Uterus (tissue), 2 donors: ENCODE data around the gene DCLK2.

ENCODE experiments used
- POLR2A ChIP-seq, 2 donors: fragments of 450-650 bp; IDR thresholded peaks; one replicate each; pipeline ENCODE4 v1.6.1; 2016; ENCODE audit warnings: antibody characterized with exemption in 2 of 2, mild to moderate bottlenecking in 1 of 2, moderate library complexity in 1 of 2
- TF ChIP-seq, protein P1 (sequence below), 4 experiments: fragments of 200-600 bp in 2 of 4; fragments of 450-650 bp in 2 of 4; sonication (generic) in 2 of 4; IDR thresholded peaks; one replicate each; pipeline ENCODE4 v1.5.1; 2016 to 2019; ENCODE audit warnings: antibody characterized with exemption in 4 of 4, mild to moderate bottlenecking in 2 of 4, moderate library complexity in 1 of 4

DNA sequence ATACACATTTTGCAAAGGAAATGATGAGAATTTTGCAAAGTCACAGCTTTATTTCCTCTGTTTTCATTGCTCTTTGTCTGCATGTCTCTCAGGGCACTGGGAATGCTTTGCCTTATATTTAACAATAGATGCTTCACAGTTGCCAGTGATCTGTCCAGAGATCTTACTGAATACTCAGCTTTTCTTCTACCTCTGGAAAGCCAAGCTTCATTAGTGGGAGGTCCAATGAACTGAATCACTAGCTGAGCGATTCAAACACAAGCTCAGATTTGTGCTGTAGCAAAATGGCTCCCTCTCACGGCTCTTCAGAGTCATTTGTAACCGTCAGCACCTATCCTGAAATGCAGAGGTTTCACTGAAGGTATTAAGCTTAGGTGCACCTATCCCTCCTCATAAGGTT, 138.9 kb downstream of the DCLK2 start:
- TF ChIP-seq, protein P1, sequence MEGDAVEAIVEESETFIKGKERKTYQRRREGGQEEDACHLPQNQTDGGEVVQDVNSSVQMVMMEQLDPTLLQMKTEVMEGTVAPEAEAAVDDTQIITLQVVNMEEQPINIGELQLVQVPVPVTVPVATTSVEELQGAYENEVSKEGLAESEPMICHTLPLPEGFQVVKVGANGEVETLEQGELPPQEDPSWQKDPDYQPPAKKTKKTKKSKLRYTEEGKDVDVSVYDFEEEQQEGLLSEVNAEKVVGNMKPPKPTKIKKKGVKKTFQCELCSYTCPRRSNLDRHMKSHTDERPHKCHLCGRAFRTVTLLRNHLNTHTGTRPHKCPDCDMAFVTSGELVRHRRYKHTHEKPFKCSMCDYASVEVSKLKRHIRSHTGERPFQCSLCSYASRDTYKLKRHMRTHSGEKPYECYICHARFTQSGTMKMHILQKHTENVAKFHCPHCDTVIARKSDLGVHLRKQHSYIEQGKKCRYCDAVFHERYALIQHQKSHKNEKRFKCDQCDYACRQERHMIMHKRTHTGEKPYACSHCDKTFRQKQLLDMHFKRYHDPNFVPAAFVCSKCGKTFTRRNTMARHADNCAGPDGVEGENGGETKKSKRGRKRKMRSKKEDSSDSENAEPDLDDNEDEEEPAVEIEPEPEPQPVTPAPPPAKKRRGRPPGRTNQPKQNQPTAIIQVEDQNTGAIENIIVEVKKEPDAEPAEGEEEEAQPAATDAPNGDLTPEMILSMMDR (IDR thresholded peaks at IDR 0.05), result peak in 2 of 4 experiments; percentile 26 to 28
- TF ChIP-seq POLR2A (IDR thresholded peaks at IDR 0.05), result no peak
